Effector CD4-positive, alpha-beta T cell (primary cell): ENCODE results near the gene TGM1.
A peak's percentile ranks its signal among the peaks of the same experiment; 100 is the strongest.

Source experiments
- DNase-seq: peaks from one replicate; pipeline ENCODE4 v3.0.0-alpha.2; 2020
- total RNA-seq: gene quantifications from one replicate; lab custom pipeline; 2026; lab: John Stamatoyannopoulos, UW

The TGM1 gene
- 2.3 reads per million, percentile 5 among the genes with 10 or more reads in this experiment for total RNA-seq

DNA sequence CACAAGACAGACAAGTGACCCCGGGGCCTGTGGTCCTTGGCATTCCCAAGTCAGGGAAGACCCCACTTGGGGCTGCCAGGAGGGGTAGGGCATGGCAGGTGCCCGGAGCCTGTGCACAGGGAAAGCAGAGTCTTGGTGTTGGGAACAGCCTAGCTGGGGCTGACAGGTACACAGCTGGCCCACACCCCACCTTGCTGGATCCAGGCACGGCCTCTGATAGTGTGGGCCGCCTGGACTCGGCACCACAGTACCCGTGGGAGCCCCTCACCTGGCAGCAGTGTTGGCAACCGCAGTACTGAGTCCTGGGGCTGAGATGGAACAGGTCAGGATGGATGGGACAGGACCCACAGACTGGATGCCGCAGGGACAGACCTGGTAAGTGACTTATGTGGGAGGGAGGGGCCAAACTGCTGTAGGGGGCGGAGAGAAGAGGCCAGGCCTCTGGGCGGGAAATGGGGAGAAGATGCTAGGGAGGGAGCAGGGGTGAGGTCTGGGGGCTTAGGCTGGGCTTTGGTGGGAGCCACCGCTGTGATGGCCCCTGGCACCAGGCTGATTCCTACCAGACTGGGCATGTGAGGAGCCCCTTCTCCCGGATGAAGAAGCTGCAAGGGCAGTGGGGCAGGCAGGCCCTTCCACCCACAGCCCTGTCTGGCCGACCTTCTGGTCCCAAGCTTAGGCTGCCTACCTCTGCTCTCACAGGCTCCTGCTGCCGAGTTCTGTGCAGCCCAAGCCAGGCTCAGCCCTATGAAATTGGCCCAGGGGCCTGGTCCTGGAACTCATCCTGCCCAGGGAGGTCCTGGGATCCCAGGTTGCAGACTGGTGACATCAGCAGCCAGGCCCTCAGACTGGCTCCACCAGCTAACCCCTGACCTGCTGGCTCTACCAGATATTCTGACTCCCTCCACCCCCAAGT is at the start of gene TGM1:
TGM1 (minus strand) TSS at position 357 of the 913 bp plus-strand sequence. CDS start 825 bp downstream, outside the sequence.
- no peak for DNase-seq

DNA sequence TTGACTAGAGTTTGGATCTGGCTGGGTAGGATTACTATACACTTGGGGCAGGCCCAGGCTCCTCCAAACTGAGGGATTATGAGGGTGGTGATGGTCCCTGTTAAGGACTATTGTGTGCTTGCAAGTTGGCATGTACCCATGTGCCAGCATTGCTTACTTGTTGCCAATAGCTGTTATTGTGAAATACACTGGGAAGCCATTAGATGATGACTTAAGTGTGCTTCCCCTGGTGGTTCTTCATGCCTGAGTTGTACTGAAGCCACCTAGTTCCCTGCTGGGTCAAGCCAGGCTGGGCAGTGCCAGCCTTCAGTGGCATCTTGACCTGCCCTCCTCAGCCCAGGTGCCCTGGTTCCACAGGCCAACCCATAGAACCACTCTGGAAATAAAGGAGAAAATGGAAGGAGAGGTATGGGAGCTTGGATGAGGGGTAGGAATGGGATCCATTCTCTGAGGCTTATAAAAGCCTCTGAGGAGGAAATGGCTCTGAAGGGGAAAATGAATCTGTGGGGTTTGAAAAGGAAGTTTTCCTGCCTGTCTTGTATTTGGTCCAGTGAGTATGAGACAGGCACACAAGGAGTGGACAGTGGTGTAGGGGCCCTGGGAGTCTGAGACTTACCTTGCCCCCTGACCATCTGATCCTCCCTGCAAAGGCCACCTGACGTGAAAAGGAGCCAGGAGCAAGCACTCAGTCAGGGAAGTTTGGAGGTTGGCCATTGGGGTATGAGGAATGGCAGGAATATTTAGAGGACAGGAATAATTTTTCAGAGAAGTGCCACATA is 49.0 kb upstream of the TGM1 start:
- no peak for DNase-seq

DNA sequence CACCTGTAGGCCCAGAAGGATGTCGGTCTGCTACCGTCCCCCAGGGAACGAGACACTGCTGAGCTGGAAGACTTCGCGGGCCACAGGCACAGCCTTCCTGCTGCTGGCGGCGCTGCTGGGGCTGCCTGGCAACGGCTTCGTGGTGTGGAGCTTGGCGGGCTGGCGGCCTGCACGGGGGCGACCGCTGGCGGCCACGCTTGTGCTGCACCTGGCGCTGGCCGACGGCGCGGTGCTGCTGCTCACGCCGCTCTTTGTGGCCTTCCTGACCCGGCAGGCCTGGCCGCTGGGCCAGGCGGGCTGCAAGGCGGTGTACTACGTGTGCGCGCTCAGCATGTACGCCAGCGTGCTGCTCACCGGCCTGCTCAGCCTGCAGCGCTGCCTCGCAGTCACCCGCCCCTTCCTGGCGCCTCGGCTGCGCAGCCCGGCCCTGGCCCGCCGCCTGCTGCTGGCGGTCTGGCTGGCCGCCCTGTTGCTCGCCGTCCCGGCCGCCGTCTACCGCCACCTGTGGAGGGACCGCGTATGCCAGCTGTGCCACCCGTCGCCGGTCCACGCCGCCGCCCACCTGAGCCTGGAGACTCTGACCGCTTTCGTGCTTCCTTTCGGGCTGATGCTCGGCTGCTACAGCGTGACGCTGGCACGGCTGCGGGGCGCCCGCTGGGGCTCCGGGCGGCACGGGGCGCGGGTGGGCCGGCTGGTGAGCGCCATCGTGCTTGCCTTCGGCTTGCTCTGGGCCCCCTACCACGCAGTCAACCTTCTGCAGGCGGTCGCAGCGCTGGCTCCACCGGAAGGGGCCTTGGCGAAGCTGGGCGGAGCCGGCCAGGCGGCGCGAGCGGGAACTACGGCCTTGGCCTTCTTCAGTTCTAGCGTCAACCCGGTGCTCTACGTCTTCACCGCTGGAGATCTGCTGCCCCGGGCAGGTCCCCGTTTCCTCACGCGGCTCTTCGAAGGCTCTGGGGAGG is 47.9 kb upstream of the TGM1 start, which contains the start of gene LTB4R:
LTB4R (plus strand) TSS at position 857 of the 959 bp plus-strand sequence. CDS start 4,150 bp downstream, outside the sequence.
- DNase-seq, result peak; percentile 59

DNA sequence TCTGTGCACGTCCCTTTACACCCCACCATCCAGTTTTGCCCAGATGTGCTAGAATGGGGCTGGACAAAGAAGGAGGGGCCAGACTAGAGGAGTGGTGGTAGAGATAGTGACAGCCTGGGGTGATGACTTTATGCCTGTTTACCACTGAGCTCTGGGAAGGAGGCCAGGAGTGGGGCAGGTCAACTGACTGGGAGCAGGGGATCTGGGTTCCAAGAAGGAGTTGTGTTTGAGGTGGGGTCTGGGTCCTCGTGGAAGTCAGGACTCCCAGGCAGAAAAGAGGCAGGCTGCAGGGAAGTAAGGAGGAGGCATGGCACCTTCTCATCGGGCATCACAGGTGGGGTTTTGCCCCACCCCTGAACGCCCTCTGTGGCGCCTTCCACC is 47.3 kb upstream of the TGM1 start:
- no peak for DNase-seq

DNA sequence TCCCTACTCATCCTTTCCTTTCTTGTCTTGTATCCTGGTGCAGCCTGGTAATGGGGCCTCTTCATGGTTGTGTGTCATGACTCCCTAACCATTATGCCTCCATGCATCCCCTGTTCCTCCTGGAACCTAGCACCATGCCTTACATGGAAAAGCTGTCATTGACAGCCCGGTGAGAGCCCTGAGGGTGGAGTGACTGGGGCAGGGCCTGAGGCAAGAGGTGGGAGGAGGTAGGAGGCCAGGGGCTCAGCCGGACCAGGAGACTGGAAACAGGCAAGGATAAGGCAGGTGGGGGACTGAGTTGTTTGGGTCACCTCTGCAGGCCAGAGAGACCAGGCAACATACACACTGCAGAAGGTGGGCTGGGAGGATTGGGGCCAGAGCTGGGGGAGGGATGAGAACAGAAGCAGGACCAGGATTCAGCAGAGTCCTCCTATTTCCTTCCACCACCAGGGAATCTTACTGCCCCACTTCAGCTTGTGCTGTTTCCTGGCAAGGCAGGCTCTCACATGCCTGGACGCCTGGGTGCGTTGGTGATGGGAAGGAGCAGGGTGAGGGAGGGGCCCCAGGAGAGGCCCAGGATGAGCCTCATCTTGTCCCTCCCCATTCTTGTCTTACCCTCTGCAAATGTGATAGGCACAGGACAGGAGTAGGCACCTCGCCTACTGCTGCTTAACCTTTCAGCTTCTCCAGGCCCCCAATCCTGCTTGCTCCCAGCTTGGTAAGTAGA is 46.7 kb upstream of the TGM1 start, which contains the start of gene LTB4R2:
LTB4R2 (plus strand) TSS at position 603 of the 727 bp plus-strand sequence. CDS start 525 bp downstream, outside the sequence.
- no peak for DNase-seq

DNA sequence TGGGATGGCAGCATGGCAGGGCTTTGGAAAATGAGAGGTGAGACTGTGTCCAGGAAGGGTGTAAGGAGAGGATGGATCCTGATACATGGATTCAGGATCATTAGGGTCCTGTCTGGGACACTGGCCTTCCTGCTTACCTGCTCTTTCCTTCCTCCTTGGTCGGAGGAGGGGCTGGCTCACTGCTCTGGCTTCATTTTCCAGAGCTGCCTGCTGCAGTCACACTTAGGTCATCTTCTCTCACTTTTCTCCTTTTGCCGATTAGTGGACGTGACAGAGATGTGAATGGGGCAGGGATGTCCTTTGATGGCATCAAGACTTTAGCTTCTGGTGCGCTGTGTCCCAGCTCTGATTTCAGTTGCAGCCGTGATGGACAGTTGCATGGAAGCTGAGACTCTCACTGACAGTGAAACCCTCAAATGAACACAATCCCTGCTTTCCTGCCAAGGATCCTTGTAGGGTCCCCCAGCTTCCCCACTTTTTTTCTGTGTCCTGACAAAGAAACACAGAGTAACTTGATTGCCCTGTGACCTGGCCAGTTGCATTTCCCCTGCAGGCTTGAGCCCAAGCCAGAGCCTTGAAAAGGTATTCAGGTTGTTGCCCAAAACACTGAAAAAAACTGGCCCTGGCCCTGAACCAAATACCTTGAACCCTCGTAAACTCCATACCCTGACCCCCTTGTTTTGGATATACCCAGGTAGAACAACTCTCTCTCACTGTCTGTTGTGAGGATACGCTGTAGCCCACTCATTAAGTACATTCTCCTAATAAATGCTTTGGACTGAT is 45.6 kb upstream of the TGM1 start:
- no peak for DNase-seq

DNA sequence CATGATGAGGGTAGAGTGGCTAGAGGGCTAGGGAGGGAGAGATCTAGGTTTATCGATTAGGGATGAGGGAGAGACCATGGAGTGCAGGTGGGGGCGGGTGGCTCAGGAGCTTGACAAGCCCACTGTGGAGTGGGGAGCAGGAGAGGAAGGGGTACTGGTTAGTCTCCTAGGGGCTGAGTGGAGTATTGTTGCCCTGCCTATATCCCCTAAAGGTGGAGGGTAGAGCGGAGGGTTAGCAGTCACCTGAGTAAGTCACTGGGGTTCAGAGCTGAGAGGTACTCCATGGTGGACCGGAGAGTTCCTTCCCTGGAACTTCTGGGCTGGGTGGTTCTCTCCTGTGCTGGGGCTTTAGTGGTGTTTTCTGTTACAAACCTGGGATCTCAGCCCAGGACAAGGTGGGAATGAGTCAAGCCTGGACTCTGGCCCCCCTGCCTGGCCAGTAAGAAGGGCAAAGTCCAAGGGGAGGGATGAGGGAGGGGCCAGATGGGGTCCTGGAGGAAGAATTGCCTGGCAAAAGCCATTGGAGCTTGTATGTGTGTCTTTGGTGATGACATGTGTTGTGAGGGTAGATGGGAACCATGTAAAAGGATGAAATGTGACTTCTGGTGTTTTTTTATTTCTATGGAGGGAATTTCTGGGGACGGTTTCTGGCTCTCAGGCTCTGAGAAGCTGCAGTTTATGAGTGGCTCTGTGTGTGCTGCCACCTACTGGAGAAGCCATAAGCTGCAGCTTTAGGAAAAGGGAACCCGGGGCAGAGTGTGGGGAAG is 44.8 kb upstream of the TGM1 start, which contains the start of gene CIDEB:
CIDEB (minus strand) TSS at position 403 of the 767 bp plus-strand sequence; CDS start at position 284, 119 bp downstream.
- peak; percentile 45 for DNase-seq

DNA sequence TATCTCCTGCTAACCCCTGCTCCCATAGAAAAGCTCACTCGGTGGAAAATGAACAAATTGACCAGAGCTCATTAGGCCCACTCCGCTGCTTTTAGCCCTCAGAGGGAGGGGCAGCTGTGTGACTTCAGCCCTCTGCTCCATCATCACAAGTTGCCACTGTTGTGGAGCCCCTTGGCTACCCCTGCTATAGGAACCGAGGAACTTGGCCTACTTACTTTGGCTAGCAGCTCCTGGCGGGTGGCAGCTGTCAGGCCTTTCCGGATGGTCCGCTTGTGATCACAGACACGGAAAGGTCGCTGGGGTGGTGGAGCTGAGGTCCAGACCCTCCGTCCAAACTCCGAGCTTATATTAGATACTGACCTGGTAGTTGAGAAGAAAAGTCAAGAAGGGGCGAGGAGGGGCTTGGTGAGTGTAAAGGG is 44.2 kb upstream of the TGM1 start:
- DNase-seq, result no peak

DNA sequence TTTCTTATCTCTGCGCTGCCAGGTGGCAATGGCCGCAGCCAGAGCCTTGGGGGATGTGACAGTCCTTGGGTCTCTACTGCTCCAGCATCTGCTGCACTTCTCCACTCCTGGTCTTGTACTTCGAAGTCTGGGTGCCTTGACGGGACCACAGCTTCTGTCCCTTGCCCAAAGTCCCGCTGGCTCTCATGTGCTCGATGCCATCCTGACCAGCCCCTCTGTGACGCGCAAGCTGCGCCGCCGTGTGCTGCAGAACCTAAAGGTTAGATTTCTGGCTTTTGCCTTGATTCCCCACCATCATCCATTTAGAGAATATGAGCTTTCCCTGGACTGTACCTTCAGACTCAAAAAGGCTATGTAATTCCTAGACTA is 41.0 kb upstream of the TGM1 start:
- DNase-seq, result no peak

DNA sequence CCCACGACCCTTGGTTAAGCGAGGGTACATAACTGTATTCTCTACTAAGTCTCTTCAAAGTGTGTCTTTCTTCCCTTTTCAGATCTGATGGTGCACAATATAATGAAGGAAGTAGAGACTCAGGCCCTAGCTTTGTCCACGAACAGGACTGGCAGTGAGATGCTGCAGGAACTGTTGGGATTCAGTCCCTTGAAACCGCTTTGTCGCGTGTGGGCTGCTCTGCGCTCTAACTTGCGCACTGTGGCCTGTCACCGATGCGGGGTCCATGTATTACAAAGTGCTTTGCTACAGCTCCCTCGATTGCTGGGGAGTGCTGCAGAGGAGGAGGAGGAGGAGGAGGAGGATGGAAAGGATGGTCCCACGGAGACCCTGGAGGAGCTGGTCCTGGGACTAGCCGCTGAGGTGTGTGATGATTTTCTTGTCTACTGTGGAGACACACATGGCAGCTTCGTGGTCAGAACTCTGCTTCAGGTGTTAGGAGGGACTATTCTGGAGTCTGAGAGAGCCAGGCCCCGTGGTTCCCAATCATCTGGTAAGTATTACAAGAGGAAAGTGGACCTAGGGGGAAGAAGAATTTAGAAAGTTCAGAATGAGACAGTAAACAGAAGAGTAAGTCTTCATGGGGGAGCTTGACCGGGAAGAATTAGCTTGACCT is 37.5 kb upstream of the TGM1 start:
- DNase-seq, result no peak

DNA sequence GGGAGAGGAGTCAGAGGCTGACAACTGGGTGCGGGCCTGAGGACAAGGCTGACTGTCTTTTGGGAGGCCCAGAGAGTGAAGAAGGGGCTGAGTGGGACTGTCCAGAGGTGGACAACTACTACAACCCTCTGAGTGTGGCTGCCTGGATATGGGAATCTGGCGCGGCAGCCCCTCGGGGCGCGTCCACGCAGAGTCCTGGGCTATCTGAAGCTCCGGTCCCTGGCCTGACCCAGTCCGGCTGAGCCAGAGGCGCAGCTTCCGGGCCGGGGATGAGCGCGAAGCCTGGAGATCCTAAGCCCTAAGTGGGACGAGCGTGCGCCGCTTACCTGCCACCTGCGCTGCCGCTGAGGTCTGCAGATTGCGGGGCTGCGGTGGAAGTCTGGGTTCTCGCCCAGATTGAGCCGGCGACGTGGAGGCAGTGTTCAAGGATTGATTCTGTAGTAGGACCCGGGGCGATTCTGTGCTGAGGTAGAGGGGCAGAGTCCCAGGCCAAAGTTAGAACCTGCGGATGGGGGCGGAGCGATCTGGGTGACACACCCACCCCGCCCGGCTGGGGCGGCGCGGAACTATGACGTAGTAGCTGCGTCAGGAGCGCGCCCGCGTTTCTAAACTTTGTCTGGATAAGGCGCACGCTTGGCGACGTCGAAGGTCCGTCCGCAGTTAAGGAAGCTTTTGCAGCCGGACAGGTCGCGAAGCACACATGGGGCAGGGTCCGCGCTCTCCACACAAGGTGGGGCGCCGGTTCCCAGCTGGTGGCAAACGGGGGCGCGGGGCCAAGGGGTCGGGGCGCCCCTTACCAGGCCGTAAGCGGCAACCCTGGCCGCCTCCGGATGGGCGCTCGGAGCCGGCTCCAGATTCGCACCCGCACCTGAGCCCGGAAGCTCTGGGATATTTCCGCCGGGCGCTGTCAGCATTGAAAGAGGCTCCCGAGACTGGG is 36.5 kb upstream of the TGM1 start, which contains the start of the genes DHRS1 and NOP9:
DHRS1 (minus strand) TSS at position 526 of the 937 bp plus-strand sequence. CDS start 674 bp downstream, outside the sequence.
NOP9 (plus strand) TSS at position 596 of the 937 bp plus-strand sequence; CDS start at position 701, 105 bp downstream.
- DNase-seq, result peak; percentile 92

DNA sequence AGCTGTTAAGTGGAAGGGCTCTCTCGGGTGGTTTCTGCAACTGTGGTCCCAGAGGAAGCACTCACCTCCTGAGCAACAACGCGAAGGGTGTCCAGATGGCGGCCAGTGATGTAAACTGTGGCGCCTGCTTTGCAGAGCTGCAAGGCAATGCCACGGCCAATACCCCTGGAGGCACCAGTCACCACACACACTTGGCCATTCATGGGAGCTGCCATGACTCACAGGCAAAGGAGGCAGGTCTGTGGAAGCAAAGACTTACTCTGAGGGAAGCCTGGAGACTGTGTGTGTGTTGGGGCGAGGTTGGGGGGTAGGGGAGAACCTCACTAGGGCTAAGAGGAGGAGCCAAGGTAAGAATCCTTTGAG is 35.9 kb upstream of the TGM1 start:
- DNase-seq, result no peak

DNA sequence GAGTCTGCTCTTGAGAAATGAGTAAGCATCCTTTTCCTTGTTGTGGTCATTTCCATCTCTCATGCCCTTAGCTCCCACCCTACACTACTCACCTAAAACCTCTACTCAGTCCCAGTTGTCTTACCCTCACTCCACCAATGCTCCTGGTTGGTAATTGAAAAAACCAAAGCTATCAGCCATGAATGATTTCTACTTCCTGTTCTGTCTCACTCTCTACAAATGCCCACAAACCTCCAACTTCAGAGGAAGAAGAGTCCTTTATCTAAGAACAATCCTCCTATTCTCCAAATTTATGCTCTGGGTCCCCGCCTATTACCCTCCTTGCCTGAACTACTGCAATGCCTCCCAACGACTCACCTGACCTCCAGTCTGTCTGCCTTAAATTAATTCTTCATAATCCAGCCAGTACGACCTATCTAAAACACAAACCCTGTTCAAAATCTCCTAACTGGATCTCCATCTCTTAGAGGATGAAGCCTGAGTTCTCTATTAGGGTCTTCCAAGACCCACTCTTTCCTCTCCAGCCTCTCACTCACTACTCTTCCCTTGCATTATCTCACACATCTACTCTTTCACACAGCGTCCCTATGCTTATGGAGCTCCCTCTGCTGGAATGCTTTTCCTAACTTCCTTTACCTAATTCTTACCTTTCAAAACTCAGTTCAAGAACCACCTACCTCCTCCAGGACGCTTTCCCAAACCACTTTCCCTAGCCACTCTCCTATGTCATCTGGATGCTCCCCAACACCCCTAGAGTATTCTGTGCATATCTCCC is 34.4 kb upstream of the TGM1 start:
- no peak for DNase-seq

DNA sequence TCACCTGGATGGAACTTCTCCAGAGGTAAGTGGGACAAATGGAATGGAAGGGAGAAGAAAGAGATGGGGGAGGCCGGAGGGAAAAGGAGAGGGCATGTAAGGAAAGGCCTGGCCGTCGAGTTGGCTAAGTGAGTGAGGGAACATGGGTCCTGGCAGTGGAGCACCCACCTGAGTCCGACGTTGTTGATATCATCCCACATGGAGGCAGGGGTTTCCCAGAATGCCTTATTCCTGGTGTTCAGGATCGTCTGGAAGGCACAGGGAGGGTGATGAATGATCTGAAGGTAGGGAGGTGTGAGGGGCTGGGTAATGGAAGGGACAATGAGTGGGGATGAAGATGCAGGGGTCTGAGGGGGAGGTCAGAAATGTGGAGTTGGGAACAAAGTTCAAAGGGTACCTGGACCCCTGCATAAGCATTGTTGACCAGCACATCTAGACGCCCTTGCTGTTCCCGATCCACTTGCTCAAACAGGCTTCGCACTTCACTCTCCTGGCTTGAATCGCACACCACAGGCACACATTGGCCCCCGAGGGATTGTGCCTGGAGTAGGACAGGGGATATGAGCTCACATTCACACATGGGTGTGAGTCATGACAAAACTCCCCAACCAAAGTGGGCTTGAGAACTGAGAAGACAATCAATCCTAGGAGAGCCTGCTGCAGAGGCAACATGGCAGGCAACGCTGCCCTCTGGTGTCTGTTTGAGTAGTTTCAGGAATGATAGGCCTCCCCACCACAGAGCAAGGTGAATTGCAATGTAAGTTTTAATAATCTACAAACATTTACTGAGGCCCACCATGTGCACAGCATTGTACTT is 33.6 kb upstream of the TGM1 start:
- DNase-seq, result peak; percentile 66

DNA sequence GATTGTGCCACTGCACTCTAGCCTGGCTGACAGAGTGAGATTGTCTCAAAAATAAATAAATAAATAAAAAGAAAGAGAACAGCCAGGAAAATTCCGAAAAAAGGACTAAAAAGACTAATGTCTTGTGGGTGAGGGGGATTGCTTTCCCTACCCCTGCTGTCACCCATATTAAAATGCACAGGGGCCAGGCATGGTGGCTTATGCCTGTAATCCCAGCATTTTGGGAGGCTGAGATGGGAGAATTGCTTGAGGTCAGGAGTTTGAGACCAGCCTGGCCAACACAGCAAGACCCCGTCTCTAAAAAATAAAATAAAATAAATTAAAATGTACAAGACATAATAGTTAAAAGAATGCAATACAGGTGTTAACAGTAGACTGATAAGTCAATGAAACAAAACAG is 30.5 kb upstream of the TGM1 start:
- DNase-seq, result no peak
